GM11168 (cell line): ENCODE results near the gene SLC6A6.

Source experiments
- in situ Hi-C: fragments of 300-500 bp; cut with MboI; formaldehyde crosslinking; loops from one replicate; pipeline ENCODE4 v1.12.0; 2022; ENCODE audit warnings: low sequenced_read_pairs; ENCODE audit not compliant: unreplicated experiment

Gene SLC6A6

GRCh38 chr3:14414846-14415464, 12.5 kb downstream of the SLC6A6 start:
- in situ Hi-C loops: no loop called here

- in situ Hi-C loops: no loop called here
Measured at GRCh38 chr3:14415501-14415900, 13.1 kb downstream of the SLC6A6 start.

GRCh38 chr3:14416453-14416852, 14.0 kb downstream of the SLC6A6 start:
- in situ Hi-C loops: no loop called here

GRCh38 chr3:14418296-14419250, 16.2 kb downstream of the SLC6A6 start:
- in situ Hi-C loops: no loop called here

DNA sequence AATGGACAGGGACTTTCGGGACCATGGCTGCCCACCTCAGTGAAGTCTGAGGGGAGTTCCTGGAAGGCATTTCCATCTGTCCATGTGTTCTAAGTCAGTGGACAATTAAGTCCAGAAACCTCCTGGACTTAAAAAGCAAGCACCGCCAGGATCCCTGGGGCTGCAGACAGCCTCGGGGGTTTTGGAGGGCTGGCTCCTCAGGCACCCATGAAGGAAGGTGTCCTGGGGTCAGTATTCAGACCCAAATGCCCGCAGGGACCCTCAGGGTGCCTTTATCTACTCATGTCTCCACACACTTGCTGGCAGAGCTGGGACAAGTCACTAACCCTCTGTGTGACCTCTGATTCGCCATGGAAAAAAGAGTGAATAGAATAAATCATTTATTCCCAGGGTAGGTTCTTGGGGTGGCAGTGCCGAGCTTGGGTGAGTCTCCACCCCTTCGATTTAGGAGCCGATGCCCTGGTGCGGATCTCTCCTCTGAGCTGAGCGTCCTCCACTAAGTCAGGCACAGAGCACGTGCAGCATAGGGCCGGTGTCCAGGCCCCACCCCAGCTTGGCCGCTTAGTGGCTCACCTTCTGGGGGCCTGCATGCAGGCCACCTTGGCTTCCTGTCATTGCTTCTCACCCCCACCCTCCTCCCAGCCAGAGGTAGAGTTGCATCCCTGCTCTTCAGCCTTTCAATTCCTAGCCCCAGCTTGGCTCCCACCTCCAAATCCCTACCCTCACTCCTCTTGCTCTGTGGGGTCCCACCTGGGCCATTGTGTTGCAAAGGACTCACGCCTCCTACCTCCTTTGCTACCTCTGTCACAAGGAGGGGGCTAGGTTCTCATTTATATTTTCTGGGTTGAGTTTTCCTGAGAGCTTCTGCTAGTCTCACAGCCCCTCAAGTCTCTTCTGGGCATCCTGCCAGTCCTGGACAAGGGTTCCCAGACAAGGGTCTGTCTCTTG, 19.9 kb downstream of the SLC6A6 start:
- in situ Hi-C loops: no loop called here

DNA sequence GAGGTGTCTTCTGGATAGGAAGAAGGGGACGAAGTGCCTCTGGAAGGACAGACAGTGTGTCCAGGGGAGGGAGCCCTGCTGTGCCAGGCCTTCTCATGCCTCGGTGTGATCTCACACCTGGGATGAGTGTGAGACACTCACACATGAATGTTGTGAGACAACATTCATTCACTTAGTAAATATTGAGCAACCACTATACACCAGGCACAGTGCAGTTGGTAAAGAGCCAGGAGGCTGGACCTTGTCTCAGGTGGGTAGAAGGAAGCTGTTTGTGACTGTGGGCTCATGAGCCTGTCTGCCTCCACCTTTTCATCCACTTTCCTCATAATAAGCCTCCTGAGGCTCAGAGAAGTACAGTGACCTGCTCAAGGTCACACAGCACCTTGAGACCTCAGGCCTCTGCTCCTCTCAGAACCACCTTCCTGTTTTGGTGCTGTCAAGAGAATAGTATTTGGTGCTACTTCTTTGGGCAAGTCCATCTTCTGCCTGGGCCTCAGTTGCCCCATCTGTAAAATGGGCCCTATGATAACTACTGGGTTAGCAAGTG, 20.9 kb downstream of the SLC6A6 start:
- in situ Hi-C loops: no loop called here

DNA sequence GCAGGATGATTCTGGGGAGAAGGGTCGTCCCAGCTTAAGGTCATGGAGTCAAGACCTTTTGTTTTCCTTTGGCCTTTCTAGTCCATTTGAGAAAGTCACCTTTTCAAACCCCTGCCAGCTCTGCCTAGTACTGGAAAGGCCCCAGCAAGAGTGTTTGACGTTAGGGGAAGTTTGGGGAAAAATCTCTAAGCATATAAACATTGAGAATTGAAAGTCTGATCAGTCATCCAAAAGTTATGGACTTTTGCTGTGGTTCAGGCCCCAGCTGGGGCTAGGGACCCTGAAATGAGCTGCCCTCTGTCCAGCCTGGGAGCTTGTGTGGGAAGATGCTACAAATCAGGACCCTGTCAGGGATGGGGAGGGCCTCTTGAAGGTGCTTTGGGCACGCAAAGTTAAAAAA, 21.6 kb downstream of the SLC6A6 start:
- in situ Hi-C loops: no loop called here

GRCh38 chr3:14424711-14425580, 22.5 kb downstream of the SLC6A6 start:
- in situ Hi-C loops: no loop called here

DNA sequence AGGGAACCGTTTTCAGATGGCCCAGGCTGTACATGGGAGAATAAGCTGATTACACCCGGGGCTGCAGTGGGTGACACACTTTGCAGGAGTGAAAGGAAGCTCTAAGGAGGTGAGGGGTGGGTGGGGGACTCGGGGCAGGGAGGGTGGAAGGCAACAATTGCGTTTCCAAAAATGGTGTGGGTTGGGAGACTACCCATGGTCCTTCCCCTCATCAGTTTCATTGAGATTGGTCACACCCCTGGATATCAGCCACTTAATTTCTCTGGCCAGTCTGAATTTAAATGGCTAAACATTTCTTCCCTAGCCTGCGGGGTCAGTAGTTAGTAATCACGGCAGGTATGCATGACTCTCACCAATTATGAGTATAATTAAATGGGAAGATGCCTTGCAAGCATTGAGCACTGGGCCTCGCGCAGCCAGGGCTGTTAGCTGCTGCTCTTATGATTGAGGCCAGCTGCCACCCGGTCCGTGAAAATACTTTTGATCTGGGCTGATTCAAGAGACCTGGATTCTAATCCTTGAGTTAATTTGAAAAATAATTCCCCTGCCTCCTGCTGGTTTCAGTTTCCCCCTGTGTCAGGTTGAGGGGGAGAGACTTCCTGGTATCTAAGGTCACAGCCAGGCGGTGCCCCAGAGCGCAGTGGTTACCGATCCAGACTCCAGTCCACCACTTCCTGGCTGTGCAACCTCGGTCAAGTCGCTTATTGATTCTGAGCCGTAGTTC, 23.3 kb downstream of the SLC6A6 start:
- in situ Hi-C loops: no loop called here

DNA sequence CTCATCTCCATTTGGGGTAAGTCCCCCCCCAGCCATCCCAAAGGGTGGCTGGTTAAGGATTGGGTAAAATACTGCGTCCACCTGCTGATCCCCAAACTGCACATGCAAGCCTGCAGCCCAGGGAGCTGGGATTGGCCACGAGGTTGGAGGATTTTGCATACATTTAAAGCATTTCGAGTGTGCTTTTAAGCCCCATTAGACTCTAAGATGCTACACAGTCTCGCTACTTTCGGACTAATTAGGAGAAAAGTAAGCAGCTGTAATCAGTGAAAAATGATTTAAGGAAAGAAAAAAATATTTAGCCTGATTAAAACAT, 23.9 kb downstream of the SLC6A6 start:
- in situ Hi-C loops: no loop called here

DNA sequence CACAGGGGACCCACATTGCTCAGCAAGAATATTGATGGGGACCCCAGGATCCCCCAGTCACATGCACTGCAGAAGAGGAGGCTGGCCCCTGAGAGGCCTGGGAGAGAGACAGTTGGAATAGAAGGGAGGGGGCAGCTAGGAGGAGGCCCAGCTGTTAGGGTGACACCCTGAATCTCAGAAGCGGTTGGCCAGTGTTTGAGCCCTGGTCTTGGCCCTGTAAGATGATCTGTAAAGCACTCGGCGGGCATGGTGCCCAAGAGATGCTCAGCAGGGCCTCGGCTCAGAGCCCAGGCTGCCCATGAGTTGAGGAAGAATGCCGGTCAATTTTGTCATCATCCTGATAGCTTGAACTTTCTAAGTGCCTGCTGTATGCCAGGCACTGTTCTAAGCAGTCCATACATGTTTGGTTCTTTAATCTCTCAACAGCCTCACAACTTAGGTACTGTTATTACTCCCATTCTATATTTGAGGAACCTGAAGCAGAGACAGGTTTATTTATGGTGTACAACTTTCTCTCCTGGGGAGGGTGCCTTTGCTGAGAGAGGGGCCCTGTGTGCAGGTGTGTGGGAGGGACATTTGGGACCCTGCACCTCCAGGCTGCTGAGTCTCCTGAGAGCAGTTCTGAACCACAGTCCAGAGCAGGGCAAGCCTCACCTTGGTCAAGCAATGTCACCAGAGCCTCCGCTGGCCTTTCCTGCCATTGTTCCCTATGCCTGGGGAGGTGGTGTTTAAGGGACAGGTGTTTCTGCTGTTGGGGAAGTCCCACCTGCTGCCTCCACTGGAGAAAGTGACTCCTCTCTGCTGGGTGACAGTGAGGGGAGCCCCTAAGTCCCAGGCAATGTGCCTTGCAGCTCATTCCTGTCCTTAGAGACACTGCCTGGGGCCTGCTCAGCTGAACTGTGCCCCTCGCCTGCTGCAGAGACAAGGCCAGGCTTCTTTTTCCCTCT, 26.0 kb downstream of the SLC6A6 start:
- in situ Hi-C loops: no loop called here

DNA sequence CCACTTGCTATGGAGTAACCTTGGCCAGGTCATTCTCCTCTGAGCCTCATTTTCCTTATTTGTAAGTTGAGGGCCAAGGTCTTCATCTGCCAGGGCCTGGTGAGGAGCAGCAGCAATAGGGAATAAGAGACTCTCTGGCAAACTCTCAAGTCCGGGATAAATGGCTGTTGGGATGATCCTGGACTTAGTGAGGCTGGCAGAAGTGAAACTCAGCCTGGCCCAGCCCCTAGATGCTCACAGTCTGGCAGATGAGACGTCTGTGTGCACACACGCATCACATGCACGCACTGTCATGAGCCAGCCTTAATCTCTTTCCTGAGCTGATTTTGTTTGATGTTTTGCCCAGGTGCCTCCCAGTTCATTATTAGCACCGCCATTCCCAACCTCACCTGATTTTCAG, 26.8 kb downstream of the SLC6A6 start:
- in situ Hi-C loops: no loop called here

DNA sequence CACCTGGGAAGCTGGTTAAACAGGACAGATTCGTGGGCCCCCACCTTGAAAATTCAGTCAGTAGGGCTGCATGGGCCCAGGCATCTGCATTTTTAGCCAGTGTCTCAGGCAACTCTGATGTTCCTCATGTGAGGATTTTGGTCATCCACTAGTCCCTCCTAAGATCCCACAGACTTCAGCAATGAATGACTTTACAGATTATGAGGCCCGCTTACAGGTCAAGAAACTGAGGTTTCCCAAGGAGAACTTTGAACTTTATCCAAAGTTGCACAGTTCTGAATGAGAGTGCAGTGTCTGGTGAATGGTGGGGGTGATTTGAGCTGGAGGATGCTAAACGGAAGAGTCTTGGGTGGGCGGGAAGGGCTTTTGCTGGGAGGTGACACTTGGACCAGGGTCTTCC, 27.2 kb downstream of the SLC6A6 start:
- in situ Hi-C loops: no loop called here

- in situ Hi-C loops: no loop called here
Measured at GRCh38 chr3:14430053-14430452, 27.6 kb downstream of the SLC6A6 start.

DNA sequence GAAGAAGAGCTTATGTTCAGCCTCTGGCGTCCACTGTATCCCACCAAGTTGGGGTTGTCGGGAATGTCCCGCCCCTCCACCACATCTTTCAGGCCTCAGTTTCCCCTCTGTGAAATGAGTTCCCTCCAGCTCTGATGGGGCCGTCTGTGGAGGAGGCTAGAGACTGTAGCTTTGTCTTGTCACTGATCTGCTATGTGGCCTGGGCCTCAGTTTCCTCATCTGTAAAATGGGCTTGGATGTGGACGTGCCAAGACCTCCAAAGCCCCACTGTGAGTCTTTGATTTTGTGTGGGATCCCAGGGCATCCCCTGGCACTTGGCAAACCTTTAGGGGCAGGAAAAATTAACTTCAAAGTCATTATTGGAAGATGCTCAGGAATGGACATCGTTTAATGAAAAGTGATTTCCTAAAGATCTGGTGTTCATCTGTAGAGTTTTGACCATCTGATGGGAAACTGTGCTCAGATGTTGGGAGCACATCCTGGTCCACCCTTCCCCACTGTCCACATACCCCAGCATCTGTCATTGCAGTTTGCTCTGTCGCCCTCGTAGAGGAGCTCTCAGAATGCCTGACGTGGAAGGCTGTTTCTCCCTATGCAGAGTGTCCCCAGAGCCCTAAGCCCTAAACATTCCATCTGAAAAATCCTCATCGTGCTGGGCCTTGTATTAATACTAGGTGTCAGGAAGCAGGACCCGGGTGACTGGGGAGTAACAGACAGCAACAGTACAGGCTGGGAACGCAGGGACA, 28.5 kb downstream of the SLC6A6 start:
- in situ Hi-C loops: no loop called here

GRCh38 chr3:14431452-14431916, 29.1 kb downstream of the SLC6A6 start:
- in situ Hi-C loops: no loop called here
